ENCODE results near the gene PDGFD.

Gene PDGFD

DNA sequence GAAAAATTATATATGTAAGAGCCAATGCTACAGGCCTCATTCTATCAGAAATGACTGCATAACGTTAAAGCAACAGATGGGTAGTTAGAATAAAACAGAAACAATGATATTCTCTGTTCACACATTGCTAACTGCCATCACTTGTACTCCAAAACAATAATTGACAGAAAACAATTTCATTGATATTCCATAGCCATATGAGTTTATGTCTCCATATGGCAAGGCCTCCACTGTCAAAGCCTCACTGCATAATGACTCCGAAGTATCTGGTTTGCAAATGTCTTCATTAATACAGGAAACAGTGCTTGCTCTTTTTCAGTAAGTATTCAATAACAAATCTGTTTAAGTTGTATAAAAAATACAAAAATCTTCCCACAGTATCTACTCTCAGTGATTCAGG is 117.6 kb downstream of the PDGFD start:
- TF ChIP-seq CTCF (IDR thresholded peaks at IDR 0.05; ENCODE audit: control insufficient read depth, insufficient read depth, low read depth, low read length, missing control alignments): no peak
- no peak for DNase-seq (ENCODE audit: low read depth)
- H3K4me3 ChIP-seq (ENCODE audit: control insufficient read depth, low read depth, low read length): no peak overlapping the region

GRCh38 chr11:104043678-104044239 is 120.2 kb downstream of the PDGFD start:
- no peak overlapping the region for H3K4me3 ChIP-seq (ENCODE audit: control insufficient read depth, low read depth, low read length)
- DNase-seq (ENCODE audit: low read depth): no peak
- TF ChIP-seq CTCF (IDR thresholded peaks at IDR 0.05; ENCODE audit: control insufficient read depth, insufficient read depth, low read depth, low read length, missing control alignments): no peak

DNA sequence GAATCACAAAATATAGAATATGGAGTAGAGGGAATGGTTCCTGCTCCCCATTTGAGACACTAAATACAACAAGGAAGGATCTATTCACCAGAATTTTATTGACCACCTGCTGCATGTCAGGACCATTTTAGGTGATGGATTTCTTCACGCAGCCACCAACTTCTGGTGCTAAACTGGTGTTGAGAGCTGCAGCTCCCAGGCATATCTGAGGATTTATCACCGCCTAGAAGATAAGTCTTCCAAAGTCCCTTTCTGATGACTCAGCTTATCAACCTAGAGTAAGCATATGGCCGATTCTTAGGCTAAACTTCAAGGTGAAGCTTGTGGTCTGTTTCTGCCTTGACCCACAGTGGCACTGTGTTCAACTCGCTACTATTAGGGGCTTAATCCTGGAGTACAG is 120.8 kb downstream of the PDGFD start:
- TF ChIP-seq CTCF (IDR thresholded peaks at IDR 0.05; ENCODE audit: control insufficient read depth, insufficient read depth, low read depth, low read length, missing control alignments): no peak
- H3K4me3 ChIP-seq (ENCODE audit: control insufficient read depth, low read depth, low read length): no peak overlapping the region
- DNase-seq (ENCODE audit: low read depth): no peak

- TF ChIP-seq CTCF (IDR thresholded peaks at IDR 0.05; ENCODE audit: control insufficient read depth, insufficient read depth, low read depth, low read length, missing control alignments): no peak
- H3K4me3 ChIP-seq (ENCODE audit: control insufficient read depth, low read depth, low read length): no peak overlapping the region
- no peak for DNase-seq (ENCODE audit: low read depth)
Measured at GRCh38 chr11:104041792-104042191, 122.2 kb downstream of the PDGFD start.

GRCh38 chr11:104036995-104037394 is 127.0 kb downstream of the PDGFD start:
- H3K4me3 ChIP-seq (ENCODE audit: control insufficient read depth, low read depth, low read length): no peak overlapping the region
- no peak for DNase-seq (ENCODE audit: low read depth)
- TF ChIP-seq CTCF (IDR thresholded peaks at IDR 0.05; ENCODE audit: control insufficient read depth, insufficient read depth, low read depth, low read length, missing control alignments): no peak

GRCh38 chr11:104036588-104036987 is 127.4 kb downstream of the PDGFD start, which contains the start of gene DDI1:
DDI1 (plus strand) TSS chr11:104036640; CDS start chr11:104036823, 183 bp downstream.
- no peak for DNase-seq (ENCODE audit: low read depth)
- no peak within 1 kb of the TSS for H3K4me3 ChIP-seq (ENCODE audit: control insufficient read depth, low read depth, low read length)
- no peak for TF ChIP-seq CTCF (IDR thresholded peaks at IDR 0.05; ENCODE audit: control insufficient read depth, insufficient read depth, low read depth, low read length, missing control alignments)

DNA sequence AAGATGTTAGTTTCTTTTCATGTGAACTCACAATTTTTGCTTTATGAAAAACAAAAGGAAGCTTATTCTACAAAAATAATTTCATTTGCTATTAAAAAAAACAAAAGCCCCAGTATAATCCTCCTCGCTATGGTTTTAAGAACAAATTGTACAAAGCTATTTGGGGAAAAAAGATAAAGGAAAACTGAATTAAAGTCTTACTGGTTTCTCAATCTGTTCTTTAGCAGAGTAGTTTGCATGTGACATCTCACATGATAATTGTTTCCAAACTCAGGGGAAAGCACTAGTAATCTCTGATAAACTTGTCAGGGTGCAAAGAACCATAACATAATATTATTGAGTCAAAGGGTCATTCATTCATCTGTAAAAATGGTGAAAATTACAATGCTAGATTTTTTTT is 130.4 kb downstream of the PDGFD start:
- no peak for DNase-seq (ENCODE audit: low read depth)
- no peak overlapping the region for H3K4me3 ChIP-seq (ENCODE audit: control insufficient read depth, low read depth, low read length)
- no peak for TF ChIP-seq CTCF (IDR thresholded peaks at IDR 0.05; ENCODE audit: control insufficient read depth, insufficient read depth, low read depth, low read length, missing control alignments)
